Thyroid gland (tissue), 4 donors: ENCODE measurements around the gene TP73.

Experiments used
- POLR2A ChIP-seq, 2 donors: fragments of 450-650 bp; IDR thresholded peaks; one replicate each; pipeline ENCODE4 v1.6.1; 2017; ENCODE audit warnings: antibody characterized with exemption in 2 of 2, mild to moderate bottlenecking in 2 of 2, moderate library complexity in 1 of 2
- TF ChIP-seq, protein P1 (sequence below), 6 experiments: fragments of 200-600 bp in 3 of 6; fragments of 450-650 bp in 3 of 6; sonication (generic) in 3 of 6; IDR thresholded peaks; one replicate each; pipeline ENCODE4 v1.5.1; 2016 to 2019; ENCODE audit warnings: antibody characterized with exemption in 6 of 6, mild to moderate bottlenecking in 2 of 6, inconsistent platforms in 1 of 6, moderate library complexity in 1 of 6

DNA sequence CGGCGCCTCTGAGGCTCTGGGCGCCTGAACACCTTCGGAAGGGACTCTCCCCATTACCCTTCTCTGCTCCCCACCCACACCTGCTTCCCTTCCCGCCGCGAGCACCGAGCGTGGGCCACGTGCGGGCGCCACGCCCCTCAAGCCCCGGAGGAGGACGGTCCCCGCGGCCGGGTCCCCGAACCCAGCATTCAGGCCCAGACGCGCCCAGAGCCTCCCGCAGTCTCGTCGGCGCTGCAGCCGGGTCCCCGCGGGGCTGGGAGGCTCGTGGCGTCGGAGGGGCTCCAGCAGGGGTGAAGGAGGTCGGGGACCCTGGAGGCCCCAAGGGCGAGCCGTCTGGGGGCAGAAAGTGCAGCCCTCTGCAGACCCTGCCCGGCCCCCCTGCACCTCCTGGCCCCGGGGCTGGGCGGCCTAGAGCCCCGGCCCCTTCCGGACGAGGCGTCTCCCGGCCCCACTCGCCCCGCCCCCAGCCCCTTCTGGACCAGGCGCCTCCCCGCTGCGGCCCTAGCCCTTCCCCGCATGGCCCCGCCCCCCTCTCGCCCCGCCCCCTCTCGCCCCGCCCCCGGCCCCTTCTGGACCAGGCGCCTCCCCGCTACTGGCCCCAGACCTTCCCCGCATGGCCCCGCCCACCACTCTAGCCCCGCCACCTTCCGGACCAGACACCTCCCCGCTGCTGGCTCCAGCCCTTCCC lies 119.9 kb downstream of the TP73 start:
- TF ChIP-seq, protein P1, sequence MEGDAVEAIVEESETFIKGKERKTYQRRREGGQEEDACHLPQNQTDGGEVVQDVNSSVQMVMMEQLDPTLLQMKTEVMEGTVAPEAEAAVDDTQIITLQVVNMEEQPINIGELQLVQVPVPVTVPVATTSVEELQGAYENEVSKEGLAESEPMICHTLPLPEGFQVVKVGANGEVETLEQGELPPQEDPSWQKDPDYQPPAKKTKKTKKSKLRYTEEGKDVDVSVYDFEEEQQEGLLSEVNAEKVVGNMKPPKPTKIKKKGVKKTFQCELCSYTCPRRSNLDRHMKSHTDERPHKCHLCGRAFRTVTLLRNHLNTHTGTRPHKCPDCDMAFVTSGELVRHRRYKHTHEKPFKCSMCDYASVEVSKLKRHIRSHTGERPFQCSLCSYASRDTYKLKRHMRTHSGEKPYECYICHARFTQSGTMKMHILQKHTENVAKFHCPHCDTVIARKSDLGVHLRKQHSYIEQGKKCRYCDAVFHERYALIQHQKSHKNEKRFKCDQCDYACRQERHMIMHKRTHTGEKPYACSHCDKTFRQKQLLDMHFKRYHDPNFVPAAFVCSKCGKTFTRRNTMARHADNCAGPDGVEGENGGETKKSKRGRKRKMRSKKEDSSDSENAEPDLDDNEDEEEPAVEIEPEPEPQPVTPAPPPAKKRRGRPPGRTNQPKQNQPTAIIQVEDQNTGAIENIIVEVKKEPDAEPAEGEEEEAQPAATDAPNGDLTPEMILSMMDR (IDR thresholded peaks at IDR 0.05) = no peak
- peak in 1 of 2 donors; percentile 19 for TF ChIP-seq POLR2A (IDR thresholded peaks at IDR 0.05)
